ENCODE measurements around the gene PHLDA2. TPM values are rescaled to one million over a fixed set of nuclear protein-coding genes. Genes with fewer than 3 reads are reported as not detected.

Gene PHLDA2
- total and polyA plus RNA-seq, 7 donors, result 1.7 to 37.9 (median 35.4) TPM; not detected in 3

DNA sequence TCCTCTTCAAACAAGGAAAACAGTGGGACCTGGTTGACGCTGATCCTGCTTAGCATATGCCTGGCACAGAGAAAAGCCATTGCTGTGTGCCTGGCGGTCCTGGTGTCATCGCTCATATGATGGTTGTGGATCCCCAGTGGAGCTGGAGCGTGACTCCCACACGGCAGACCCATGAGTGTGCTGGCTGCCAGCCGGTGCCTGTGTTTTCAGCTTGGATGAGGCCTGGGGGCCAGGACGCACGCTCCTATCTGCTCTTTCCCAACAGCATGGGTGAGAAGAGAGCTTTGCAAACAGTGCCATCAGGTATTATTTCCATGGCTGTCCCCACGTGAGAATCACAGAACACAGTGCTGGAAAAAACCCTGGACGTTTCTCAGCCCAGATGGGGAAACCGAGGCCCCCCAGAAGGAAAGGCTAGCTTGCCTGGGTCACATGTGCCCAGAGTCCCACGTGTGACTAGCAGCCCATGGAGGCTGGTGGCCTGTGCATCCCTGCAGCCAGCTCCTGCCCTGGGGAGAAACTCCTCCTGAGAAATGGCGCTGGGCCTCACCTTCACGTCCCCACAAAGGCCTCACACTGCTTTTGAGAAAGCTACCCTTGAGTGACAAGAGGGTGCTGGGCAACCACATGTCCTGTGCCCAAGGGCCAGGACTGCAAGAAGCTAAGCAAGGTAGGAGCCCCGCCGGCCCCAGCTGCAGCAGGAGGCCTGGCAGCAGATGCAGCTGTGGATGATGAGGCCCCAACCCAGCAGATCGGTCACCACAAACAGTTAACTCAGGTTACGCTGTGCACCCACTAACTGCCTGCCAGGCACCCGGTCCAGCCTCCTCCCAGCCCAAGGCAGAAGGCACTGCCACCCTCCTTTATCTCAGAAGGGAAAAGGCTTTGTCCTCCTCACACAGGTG, 47.9 kb downstream of the PHLDA2 start:
- no peak for DNase-seq
- intact Hi-C loops (cut with DNase I), result no loop called here
- no peaks in the 10 kb centered on the region for H3K27me3 ChIP-seq
- 88 to 89% methylated on average over 19 of the region's 19 CpGs for WGBS, 2 donors
- peaks cover 0 to 32% (median 25%) of the 10 kb centered on the region in 4 donors for H3K4me1 ChIP-seq
- H3K36me3 ChIP-seq, result peaks cover 0 to 11% (median 4%) of the 10 kb centered on the region in 4 donors
- TF ChIP-seq POLR2AphosphoS5 (IDR thresholded peaks at IDR 0.05) (no peak), EP300 (IDR thresholded peaks at IDR 0.05) (no peak), POLR2A (IDR thresholded peaks at IDR 0.05) (no peak), CTCF (IDR thresholded peaks at IDR 0.05) (no peak)
- no peak overlapping the region for H3K4me3 ChIP-seq
- peak overlapping the region in 1 of 4 donors; percentile 21 for H3K27ac ChIP-seq
- H3K9me3 ChIP-seq, result no peaks in the 10 kb centered on the region

- no peak for DNase-seq
- H3K36me3 ChIP-seq, result peaks cover 0 to 11% (median 4%) of the 10 kb centered on the region in 4 donors
- TF ChIP-seq POLR2A (IDR thresholded peaks at IDR 0.05) (no peak), POLR2AphosphoS5 (IDR thresholded peaks at IDR 0.05) (no peak), CTCF (IDR thresholded peaks at IDR 0.05) (no peak), EP300 (IDR thresholded peaks at IDR 0.05) (no peak)
- H3K4me1 ChIP-seq, result peaks cover 0 to 30% (median 22%) of the 10 kb centered on the region in 4 donors
- H3K27me3 ChIP-seq, result no peaks in the 10 kb centered on the region
- no peak overlapping the region for H3K4me3 ChIP-seq
- no peak overlapping the region for H3K27ac ChIP-seq
- no peaks in the 10 kb centered on the region for H3K9me3 ChIP-seq
- intact Hi-C loops (cut with DNase I), result no loop called here
- WGBS, 2 donors, result 85 to 88% methylated on average over 7 of the region's 7 CpGs
These were observed 48.6 kb downstream of the PHLDA2 start for GRCh38 chr11:2880646-2881045.

- H3K9me3 ChIP-seq, result peaks cover 0 to 4% (median 0%) of the 10 kb centered on the region in 4 donors
- DNase-seq, result no peak
- intact Hi-C loops (cut with DNase I), result no loop called here
- peaks cover 0 to 11% (median 4%) of the 10 kb centered on the region in 4 donors for H3K36me3 ChIP-seq
- no peak overlapping the region for H3K4me3 ChIP-seq
- no peaks in the 10 kb centered on the region for H3K27me3 ChIP-seq
- TF ChIP-seq POLR2AphosphoS5 (IDR thresholded peaks at IDR 0.05), result no peak
- TF ChIP-seq EP300 (IDR thresholded peaks at IDR 0.05), result no peak
- no peak for TF ChIP-seq POLR2A (IDR thresholded peaks at IDR 0.05)
- no peak for TF ChIP-seq CTCF (IDR thresholded peaks at IDR 0.05)
- WGBS, 2 donors, result 97% methylated on average over 8 of the region's 8 CpGs
- H3K27ac ChIP-seq, result no peak overlapping the region
- H3K4me1 ChIP-seq, result peaks cover 0 to 24% (median 20%) of the 10 kb centered on the region in 4 donors
These were observed 50.4 kb downstream of the PHLDA2 start for GRCh38 chr11:2878782-2879181.

Small RNAs within 50 kb of the gene (small RNA-seq; reads per million reads assigned to genes)
- 5.5 to 12.2 (median 11.4) reads per million in 3 donors for gene SNORA54

Other genes with a start within 250 kb of the PHLDA2 start
- gene KCNQ1OT1, start 229.4 kb downstream of the PHLDA2 start, total RNA-seq, result 1 to 10 TPM in 3 of 4 donors, under 1 TPM in 1; 0.99 to 3.6 (median 1.4) TPM
- under 1 TPM; under 0.01 to 0.32 (median under 0.01) TPM for gene KCNQ1OT1, start 229.4 kb downstream of the PHLDA2 start, polyA plus RNA-seq
- gene CDKN1C, start 43.6 kb downstream of the PHLDA2 start, total RNA-seq, result 10 to 100 TPM; 37.2 to 54.3 (median 47.4) TPM
- gene CDKN1C, start 43.6 kb downstream of the PHLDA2 start, polyA plus RNA-seq, result 10 to 100 TPM in 1 of 3 donors, 1 to 10 TPM in 2; 5.3 to 14.4 (median 7.9) TPM
- gene NAP1L4, start 62.9 kb upstream of the PHLDA2 start, total RNA-seq, result 100 to 1,000 TPM in 2 of 4 donors, 10 to 100 TPM in 2; 88.2 to 102 (median 95.4) TPM
- 10 to 100 TPM; 55.9 to 94.8 (median 61.3) TPM for gene NAP1L4, start 62.9 kb upstream of the PHLDA2 start, polyA plus RNA-seq
- 10 to 100 TPM; 34.6 to 49.0 (median 39.6) TPM for gene CARS1, start 128.0 kb upstream of the PHLDA2 start, total RNA-seq
- 10 to 100 TPM; 21.0 to 57.1 (median 35.4) TPM for gene CARS1, start 128.0 kb upstream of the PHLDA2 start, polyA plus RNA-seq
- 10 to 100 TPM; 28.1 to 69.2 (median 46.2) TPM for gene OSBPL5, start 235.9 kb upstream of the PHLDA2 start, total RNA-seq
- gene OSBPL5, start 235.9 kb upstream of the PHLDA2 start, polyA plus RNA-seq, result 10 to 100 TPM; 16.6 to 29.8 (median 18.6) TPM